ENCODE measurements around the gene TBC1D22A.

DNA sequence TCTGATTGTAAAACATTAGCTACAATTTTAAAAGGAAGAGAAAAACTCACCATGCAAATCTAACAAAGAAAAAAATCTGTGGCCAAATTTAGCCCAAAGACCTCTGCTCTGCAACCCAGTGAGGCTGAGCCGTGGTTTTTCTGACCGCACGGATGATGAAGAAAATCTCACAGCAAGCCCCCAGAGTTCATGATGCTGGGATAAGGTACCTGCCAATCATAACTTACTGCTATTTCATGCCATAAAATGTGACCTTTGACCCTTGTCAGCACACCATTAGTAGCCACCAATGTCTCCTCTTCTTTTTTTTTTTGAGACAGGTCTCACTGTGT is 35.5 kb upstream of the TBC1D22A start:
- TF ChIP-seq, protein P1, sequence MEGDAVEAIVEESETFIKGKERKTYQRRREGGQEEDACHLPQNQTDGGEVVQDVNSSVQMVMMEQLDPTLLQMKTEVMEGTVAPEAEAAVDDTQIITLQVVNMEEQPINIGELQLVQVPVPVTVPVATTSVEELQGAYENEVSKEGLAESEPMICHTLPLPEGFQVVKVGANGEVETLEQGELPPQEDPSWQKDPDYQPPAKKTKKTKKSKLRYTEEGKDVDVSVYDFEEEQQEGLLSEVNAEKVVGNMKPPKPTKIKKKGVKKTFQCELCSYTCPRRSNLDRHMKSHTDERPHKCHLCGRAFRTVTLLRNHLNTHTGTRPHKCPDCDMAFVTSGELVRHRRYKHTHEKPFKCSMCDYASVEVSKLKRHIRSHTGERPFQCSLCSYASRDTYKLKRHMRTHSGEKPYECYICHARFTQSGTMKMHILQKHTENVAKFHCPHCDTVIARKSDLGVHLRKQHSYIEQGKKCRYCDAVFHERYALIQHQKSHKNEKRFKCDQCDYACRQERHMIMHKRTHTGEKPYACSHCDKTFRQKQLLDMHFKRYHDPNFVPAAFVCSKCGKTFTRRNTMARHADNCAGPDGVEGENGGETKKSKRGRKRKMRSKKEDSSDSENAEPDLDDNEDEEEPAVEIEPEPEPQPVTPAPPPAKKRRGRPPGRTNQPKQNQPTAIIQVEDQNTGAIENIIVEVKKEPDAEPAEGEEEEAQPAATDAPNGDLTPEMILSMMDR (conservative IDR thresholded peaks at IDR 0.05; ENCODE audit: low read length): no peak
- no peak for TF ChIP-seq EZH2phosphoT487 (IDR thresholded peaks at IDR 0.05; ENCODE audit: borderline replicate concordance, low read depth, low read length)

Measured in OCI-LY7 (cell line).